ENCODE measurements around the gene TBX6.

DNA sequence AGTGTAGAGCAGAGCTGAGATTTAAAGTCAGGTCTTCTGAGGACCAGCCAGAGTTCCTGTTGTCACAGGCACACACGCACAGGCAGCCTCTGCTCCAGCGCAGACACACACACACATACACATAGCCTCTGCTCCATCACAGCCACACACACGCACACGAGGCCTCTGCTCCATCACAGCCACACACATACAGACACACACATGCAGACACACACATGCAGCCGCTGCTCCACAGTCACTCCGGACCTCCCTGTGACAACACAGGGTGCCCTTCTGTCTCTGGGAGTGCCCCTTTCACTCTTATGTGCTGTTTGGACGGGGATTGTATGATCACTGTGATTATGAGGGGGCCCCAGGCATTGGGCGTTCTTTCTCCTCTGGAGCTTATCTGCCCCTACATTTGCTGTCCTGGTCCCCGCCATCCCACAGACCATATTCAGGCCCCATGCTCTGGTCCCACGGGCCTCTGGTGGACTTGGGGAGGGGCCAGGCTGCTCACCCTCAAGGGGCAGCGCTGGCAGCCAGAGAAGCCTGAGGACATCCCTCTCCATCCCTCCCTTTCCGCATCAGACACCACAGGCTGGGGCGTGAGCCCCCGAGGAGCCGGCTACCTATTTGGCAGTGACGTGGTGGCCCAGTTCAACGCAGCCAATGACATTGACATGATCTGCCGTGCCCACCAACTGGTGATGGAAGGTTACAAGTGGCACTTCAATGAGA is 7.5 kb downstream of the TBX6 start:
- TF ChIP-seq, protein P1, sequence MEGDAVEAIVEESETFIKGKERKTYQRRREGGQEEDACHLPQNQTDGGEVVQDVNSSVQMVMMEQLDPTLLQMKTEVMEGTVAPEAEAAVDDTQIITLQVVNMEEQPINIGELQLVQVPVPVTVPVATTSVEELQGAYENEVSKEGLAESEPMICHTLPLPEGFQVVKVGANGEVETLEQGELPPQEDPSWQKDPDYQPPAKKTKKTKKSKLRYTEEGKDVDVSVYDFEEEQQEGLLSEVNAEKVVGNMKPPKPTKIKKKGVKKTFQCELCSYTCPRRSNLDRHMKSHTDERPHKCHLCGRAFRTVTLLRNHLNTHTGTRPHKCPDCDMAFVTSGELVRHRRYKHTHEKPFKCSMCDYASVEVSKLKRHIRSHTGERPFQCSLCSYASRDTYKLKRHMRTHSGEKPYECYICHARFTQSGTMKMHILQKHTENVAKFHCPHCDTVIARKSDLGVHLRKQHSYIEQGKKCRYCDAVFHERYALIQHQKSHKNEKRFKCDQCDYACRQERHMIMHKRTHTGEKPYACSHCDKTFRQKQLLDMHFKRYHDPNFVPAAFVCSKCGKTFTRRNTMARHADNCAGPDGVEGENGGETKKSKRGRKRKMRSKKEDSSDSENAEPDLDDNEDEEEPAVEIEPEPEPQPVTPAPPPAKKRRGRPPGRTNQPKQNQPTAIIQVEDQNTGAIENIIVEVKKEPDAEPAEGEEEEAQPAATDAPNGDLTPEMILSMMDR (IDR thresholded peaks at IDR 0.05), result no peak
- TF ChIP-seq POLR2A (IDR thresholded peaks at IDR 0.05; ENCODE audit: low read depth) (no peak), POLR2AphosphoS5 (IDR thresholded peaks at IDR 0.05) (no peak)

Data from esophagus muscularis mucosa (tissue), 3 donors.